Measurements from ENCODE around the gene EBLN2.

Gene EBLN2

DNA sequence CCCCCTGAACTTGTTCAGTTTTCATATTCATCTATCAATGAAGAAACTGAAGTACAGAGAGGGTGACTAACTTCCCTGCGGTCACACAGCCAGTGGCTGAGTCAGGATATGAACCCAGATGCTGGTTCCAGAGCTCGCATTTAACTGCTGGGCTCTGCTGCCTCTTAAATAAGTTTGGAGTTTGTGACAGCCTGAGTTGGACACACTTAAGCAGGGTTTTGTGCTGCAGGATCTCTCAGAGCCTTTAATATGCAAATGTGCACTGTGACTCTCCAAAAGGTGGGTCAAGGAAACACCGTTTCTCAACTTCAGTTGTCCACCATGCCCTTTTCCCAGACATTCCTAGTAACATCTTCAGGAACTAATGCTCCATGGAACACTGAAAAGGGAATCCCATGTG lies 45.8 kb downstream of the EBLN2 start:
- DNase-seq (ENCODE audit: low read depth, low spot score): no peak

DNA sequence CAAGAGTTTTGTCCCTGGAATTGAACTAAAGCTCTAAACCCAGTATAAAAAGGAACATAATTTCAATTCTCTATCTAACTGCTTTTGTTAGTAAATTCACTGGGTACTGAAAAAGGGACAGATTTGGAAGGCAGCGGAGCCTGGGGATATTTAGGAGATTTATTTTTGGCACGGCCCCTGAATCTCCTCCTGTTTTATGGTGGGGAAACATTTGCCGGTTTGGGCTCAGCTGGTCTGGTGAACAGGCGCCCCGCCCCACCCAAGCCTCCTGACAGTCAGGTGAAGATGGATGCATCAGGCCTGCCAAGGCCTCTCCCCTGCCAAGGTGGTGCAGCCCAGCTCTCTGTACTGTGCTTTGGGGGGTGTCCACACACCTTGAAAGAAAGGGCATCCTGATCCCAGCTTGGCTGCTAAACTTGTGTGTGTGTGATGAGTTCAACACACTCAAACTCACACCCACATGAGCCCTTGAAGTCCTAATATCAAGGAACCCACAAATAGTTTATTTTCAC lies 46.3 kb downstream of the EBLN2 start:
- no peak for DNase-seq (ENCODE audit: low read depth, low spot score)

DNA sequence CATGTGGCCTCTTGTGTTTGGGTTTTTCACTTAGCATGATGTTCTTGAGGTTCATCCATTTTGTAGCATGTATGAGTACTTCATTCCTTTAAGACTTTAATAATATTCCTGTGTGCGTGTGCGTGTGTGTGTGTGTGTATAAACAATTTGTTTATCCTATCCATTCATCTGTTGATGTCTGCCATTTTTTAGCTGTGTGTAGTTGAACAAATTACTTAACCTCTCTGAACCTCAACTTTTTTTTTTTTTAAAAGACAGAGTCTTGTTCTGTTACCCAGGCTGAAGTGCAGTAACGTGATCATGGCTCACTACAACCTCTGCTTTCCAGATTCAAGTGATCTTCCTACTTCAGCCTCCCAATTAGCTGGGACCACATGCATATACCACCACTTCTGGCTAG lies 47.3 kb downstream of the EBLN2 start:
- no peak for DNase-seq (ENCODE audit: low read depth, low spot score)

DNA sequence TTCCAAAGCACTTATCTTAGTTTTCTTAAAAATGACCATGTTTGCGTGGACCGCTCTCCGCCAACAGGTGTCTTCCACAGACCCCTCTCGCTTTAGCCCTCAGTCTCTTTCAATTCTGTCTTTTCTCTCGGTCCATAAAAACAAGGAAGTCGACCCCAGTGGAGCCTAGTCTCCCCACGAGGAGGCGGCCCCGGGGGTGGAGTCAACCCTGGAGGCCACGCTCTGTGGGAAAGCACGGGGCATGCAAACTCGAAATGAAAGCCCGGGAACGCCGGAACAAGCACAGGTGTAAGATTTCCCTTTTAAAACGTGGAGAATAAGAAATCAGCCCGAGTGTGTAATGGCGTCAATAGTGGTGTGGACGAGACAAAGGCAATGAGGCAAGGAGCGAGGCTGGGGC lies 49.1 kb downstream of the EBLN2 start:
- DNase-seq (ENCODE audit: low read depth, low spot score): no peak
